Psoas muscle (tissue), 8 donors: ENCODE data around the gene HMX1. TPM values are rescaled to one million over a fixed set of nuclear protein-coding genes. Genes with fewer than 3 reads are reported as not detected.
A peak's percentile ranks its signal among the peaks of the same experiment; 100 is the strongest.

Experiments
- ATAC-seq, 4 donors: fragments of 200-7000 bp; cut with Tn5 transposase; one replicate each; pipeline ENCODE4 v1.9.1; 2020; ENCODE audit warnings: moderate library complexity in 3 of 4, mild to moderate bottlenecking in 2 of 4
- DNase-seq, 2 donors: peaks; one replicate each; pipeline ENCODE4 v3.0.0-alpha.2; 2020
- H3K27ac ChIP-seq: fragments of 200-600 bp; one replicate; pipeline ENCODE4 v1.8.0; 2022
- H3K27me3 ChIP-seq, 3 donors: fragments of 200-600 bp in 1 of 3; one replicate each; pipeline versions ENCODE4 v1.6.1 to v1.8.0; 2013 to 2022; ENCODE audit warnings: low read length in 2 of 3, mild to moderate bottlenecking in 2 of 3, moderate library complexity in 1 of 3; ENCODE audit not compliant: insufficient read depth in 3 of 3
- H3K36me3 ChIP-seq, 2 donors: fragments of 200-600 bp in 1 of 2; one replicate each; pipeline versions ENCODE4 v1.6.1 to v1.8.0; 2013 to 2022; ENCODE audit warnings: low read depth in 1 of 2, mild to moderate bottlenecking in 1 of 2, moderate library complexity in 1 of 2; ENCODE audit not compliant: insufficient read depth in 1 of 2
- H3K4me1 ChIP-seq: fragments of 200-600 bp; one replicate; pipeline ENCODE4 v1.8.0; 2022
- H3K4me3 ChIP-seq: fragments of 200-600 bp; one replicate; pipeline ENCODE4 v1.8.0; 2022; ENCODE audit warnings: mild to moderate bottlenecking
- H3K9me3 ChIP-seq: fragments of 200-600 bp; one replicate; pipeline ENCODE4 v1.8.0; 2022
- CTCF ChIP-seq: fragments of 200-600 bp; IDR thresholded peaks from one replicate; pipeline ENCODE4 v1.8.0; 2022; ENCODE audit warnings: antibody characterized with exemption
- WGBS, 3 donors: extraction: QIAGEN DNeasy Blood & Tissue Kit; methylation state at CpG; one replicate each; pipeline versions ENCODE4 v1.1.6 to v1.1.7; 2013; 5-methylcytosine and 5-hydroxymethylcytosine counted together
- intact Hi-C, 2 donors: fragments of 100-400 bp; cut with DNase I; formaldehyde crosslinking; loops; one replicate each; pipeline versions ENCODE4 v1.11.0 to v1.14.2; 2022
- polyA plus RNA-seq, 3 donors: library from polyadenylated mRNA; stranded (reverse); fragments of 200-250 nt; gene quantifications; one replicate each; pipeline ENCODE4 v1.2.3, GENCODE V29; 2013
- total RNA-seq, 4 donors: library from RNA; stranded (reverse); fragmentation: NEBNext Ultra II Directional in 2 of 4; extraction: Animal tissue kit (Norgen Biotek cat#: 25700) in 2 of 4; gene quantifications; one replicate each; pipeline versions ENCODE4 v1.2.1 to v1.2.4, GENCODE V29; 2021 to 2023
- donor health status: healthy with polysubstance abuse.
- donor health status: DM: no; HTN: no; CAD: no; lungs with moderate emphysema.
- donor health status: Bipolar disorder and iron deficiency.
- donor health status: healthy.
- donor health status: DM: yes; HTN: yes; CAD: no.
- donor health status: DM: no; HTN: no; CAD: no.
- donor health status: DM: no; HTN: no; CAD: no.
- donor health status: DM: yes; HTN: yes; CAD: no.

Gene HMX1
- total and polyA plus RNA-seq, 7 donors: not detected

- DNase-seq: no peak
- Histone ChIP-seq H3K4me3 (no peak overlapping the region), H3K36me3 (no peaks in the 10 kb centered on the region), H3K27ac (no peak overlapping the region), H3K4me1 (no peaks in the 10 kb centered on the region), H3K27me3 (peaks cover 0 to 5% (median 0%) of the 10 kb centered on the region in 3 donors), H3K9me3 (no peaks in the 10 kb centered on the region)
- TF ChIP-seq CTCF: no peak
- 81 to 86% (median 82%) methylated on average over 29 to 30 of the region's 30 CpGs for WGBS, 3 donors
- ATAC-seq: no peak
- intact Hi-C loops: no loop called here
Observed at GRCh38 chr4:8820178-8821102, 51.2 kb downstream of the HMX1 start.

GRCh38 chr4:8819473-8820177 lies 52.0 kb downstream of the HMX1 start:
- Histone ChIP-seq H3K4me1 (no peaks in the 10 kb centered on the region), H3K9me3 (no peaks in the 10 kb centered on the region), H3K4me3 (no peak overlapping the region), H3K27me3 (peaks cover 0 to 5% (median 0%) of the 10 kb centered on the region in 3 donors), H3K27ac (no peak overlapping the region), H3K36me3 (no peaks in the 10 kb centered on the region)
- 50 to 54% (median 53%) methylated on average over 19 of the region's 19 CpGs for WGBS, 3 donors
- no peak for ATAC-seq
- no peak for TF ChIP-seq CTCF
- no peak for DNase-seq
- intact Hi-C loops: no loop called here

GRCh38 chr4:8819019-8819418 lies 52.6 kb downstream of the HMX1 start:
- 70 to 83% (median 82%) methylated on average over 7 to 8 of the region's 8 CpGs for WGBS, 3 donors
- peaks cover 0 to 5% (median 0%) of the 10 kb centered on the region in 3 donors for H3K27me3 ChIP-seq
- H3K9me3 ChIP-seq: no peaks in the 10 kb centered on the region
- no peak for ATAC-seq
- no peaks in the 10 kb centered on the region for H3K4me1 ChIP-seq
- TF ChIP-seq CTCF: no peak
- peak in 1 of 2 donors; percentile 18 for DNase-seq
- no peaks in the 10 kb centered on the region for H3K36me3 ChIP-seq
- no peak overlapping the region for H3K27ac ChIP-seq
- H3K4me3 ChIP-seq: no peak overlapping the region
- intact Hi-C loops: no loop called here

GRCh38 chr4:8818063-8818881 lies 53.4 kb downstream of the HMX1 start:
- H3K27me3 ChIP-seq: peaks cover 0 to 3% (median 0%) of the 10 kb centered on the region in 3 donors
- WGBS, 3 donors: 36 to 45% (median 40%) methylated on average over 11 of the region's 11 CpGs
- peak in 1 of 2 donors; percentile 34 for DNase-seq

More at GRCh38 chr4:8818063-8818881, 53.4 kb downstream of the HMX1 start:
- no peak for ATAC-seq
- H3K4me1 ChIP-seq: no peaks in the 10 kb centered on the region
- no peaks in the 10 kb centered on the region for H3K9me3 ChIP-seq
- H3K36me3 ChIP-seq: no peaks in the 10 kb centered on the region
- TF ChIP-seq CTCF: no peak
- intact Hi-C loops: no loop called here
- H3K4me3 ChIP-seq: no peak overlapping the region
- H3K27ac ChIP-seq: no peak overlapping the region
